ENCODE results near the gene VASH1.

The VASH1 gene
- long read RNA-seq, partial matches to known transcripts: 0 of 3 reads
- long read RNA-seq, other reads (novel, unspliced or antisense): 3 of 3 reads

- TF ChIP-seq CTCF (IDR thresholded peaks at IDR 0.05; ENCODE audit: insufficient read depth, low read length) (no peak), GABPA (IDR thresholded peaks at IDR 0.05; ENCODE audit: low read depth) (no peak), SPI1 (IDR thresholded peaks at IDR 0.05; ENCODE audit: borderline replicate concordance, low read depth) (no peak), POLR2AphosphoS5 (IDR thresholded peaks at IDR 0.05; ENCODE audit: low read depth) (no peak), REST (IDR thresholded peaks at IDR 0.05; ENCODE audit: insufficient replicate concordance, low read depth) (no peak)
- Histone ChIP-seq H3K27ac (replicated peaks) (no peak within 1 kb of the TSS), H3K27me3 (ENCODE audit: insufficient read depth, poor library complexity, severe bottlenecking) (peaks cover 5% of the 10 kb centered on the region), H3K4me3 (replicated peaks; ENCODE audit: insufficient read depth, low read length) (peak within 1 kb of the TSS; percentile 36)
- no peak for DNase-seq (ENCODE audit: low read depth in 1 of 2, low spot score in 1 of 2)
Observed at GRCh38 chr14:76761136-76761959, at the start of gene VASH1. Gene VASH1, plus strand, starts transcription at chr14:76761468. Its CDS starts 1,354 bp downstream, at chr14:76762822.

DNA sequence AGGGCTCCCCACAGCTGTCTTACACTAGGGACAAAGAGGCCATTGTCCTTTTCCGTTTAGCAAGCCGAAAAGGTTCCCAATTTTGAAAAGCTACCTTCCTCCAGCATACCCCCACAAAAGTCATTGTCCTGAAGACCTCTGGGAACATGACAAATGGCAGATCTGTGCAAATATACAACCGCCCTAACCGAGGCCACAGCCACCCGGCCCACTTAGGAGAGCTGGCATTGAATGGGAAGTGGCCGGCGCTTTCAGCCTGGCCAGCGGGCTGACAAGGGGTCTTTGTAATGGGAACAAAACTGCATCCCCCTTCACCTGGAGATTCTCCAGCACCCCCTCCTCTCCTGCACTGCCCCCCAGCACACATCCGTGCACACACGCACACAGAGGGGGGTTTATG is 48.1 kb upstream of the VASH1 start:
- Histone ChIP-seq H3K27me3 (ENCODE audit: insufficient read depth, poor library complexity, severe bottlenecking) (no peaks in the 10 kb centered on the region), H3K4me3 (replicated peaks; ENCODE audit: insufficient read depth, low read length) (no peak overlapping the region), H3K27ac (replicated peaks) (no peak overlapping the region)
- DNase-seq (ENCODE audit: low read depth in 1 of 2, low spot score in 1 of 2): no peak
- no peak for TF ChIP-seq CTCF (IDR thresholded peaks at IDR 0.05; ENCODE audit: insufficient read depth, low read length)
- no peak for TF ChIP-seq GABPA (IDR thresholded peaks at IDR 0.05; ENCODE audit: low read depth)

DNA sequence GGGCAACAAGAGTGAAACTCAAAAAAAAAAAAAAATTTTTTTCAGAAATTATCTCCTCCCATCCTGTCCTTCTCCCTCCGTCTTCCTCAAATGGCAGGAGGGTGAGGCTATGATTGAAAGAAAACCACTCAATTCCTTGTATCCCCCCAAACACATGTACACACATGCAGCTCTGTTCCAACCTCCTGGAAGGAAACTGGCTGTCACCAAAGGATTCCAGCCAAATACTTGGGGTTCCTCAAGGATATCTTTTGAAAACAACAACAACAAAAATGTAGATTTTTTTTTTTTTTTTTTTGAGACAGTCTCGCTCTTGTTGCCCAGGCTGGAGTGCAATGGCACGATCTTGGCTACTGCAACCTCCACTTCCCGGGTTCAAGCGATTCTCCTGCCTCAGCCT is 46.8 kb upstream of the VASH1 start:
- no peak for TF ChIP-seq CTCF (IDR thresholded peaks at IDR 0.05; ENCODE audit: insufficient read depth, low read length)
- DNase-seq (ENCODE audit: low read depth in 1 of 2, low spot score in 1 of 2): no peak
- Histone ChIP-seq H3K27me3 (ENCODE audit: insufficient read depth, poor library complexity, severe bottlenecking) (no peaks in the 10 kb centered on the region), H3K4me3 (replicated peaks; ENCODE audit: insufficient read depth, low read length) (no peak overlapping the region), H3K27ac (replicated peaks) (no peak overlapping the region)

- Histone ChIP-seq H3K27ac (replicated peaks) (no peak overlapping the region), H3K27me3 (ENCODE audit: insufficient read depth, poor library complexity, severe bottlenecking) (no peaks in the 10 kb centered on the region), H3K4me3 (replicated peaks; ENCODE audit: insufficient read depth, low read length) (no peak overlapping the region)
- TF ChIP-seq REST (IDR thresholded peaks at IDR 0.05; ENCODE audit: insufficient replicate concordance, low read depth): no peak
- no peak for TF ChIP-seq SPI1 (IDR thresholded peaks at IDR 0.05; ENCODE audit: borderline replicate concordance, low read depth)
- TF ChIP-seq GABPA (IDR thresholded peaks at IDR 0.05; ENCODE audit: low read depth): no peak
- TF ChIP-seq POLR2AphosphoS5 (IDR thresholded peaks at IDR 0.05; ENCODE audit: low read depth): no peak
- TF ChIP-seq CTCF (IDR thresholded peaks at IDR 0.05; ENCODE audit: insufficient read depth, low read length): no peak
- DNase-seq (ENCODE audit: low read depth in 1 of 2, low spot score in 1 of 2): no peak
Observed at GRCh38 chr14:76715101-76715500, 46.2 kb upstream of the VASH1 start.
